GM18858 (cell line): Measurements from ENCODE around the gene HACD3.
"Not testable (repeated sequence)": the region's sequence is repeated elsewhere in the genome, so short reads cannot be mapped to it uniquely, and the experiment has no call there.

Experiments
- ATAC-seq: cut with Tn5 transposase; IDR thresholded peaks from one replicate; pipeline ENCODE4 v1.9.1; 2021; ENCODE audit not compliant: unreplicated experiment

Gene HACD3

GRCh38 chr15:65547841-65548240 is 17.6 kb downstream of the HACD3 start:
- ATAC-seq = no peak

- not testable (repeated sequence) for ATAC-seq
Measured at GRCh38 chr15:65549288-65549687, 19.0 kb downstream of the HACD3 start.

- no peak for ATAC-seq
Measured at GRCh38 chr15:65550681-65551098, 20.4 kb downstream of the HACD3 start.

- no peak for ATAC-seq
Measured at GRCh38 chr15:65551183-65551582, 20.9 kb downstream of the HACD3 start.

- ATAC-seq = not testable (repeated sequence)
Measured at GRCh38 chr15:65552851-65553250, 22.6 kb downstream of the HACD3 start.

- ATAC-seq = no peak
Measured at GRCh38 chr15:65553691-65554090, 23.4 kb downstream of the HACD3 start.

- ATAC-seq = no peak
Measured at GRCh38 chr15:65556622-65557021, 26.4 kb downstream of the HACD3 start.

- no peak for ATAC-seq
Measured at GRCh38 chr15:65558336-65558735, 28.1 kb downstream of the HACD3 start.

GRCh38 chr15:65558997-65559760 is 28.9 kb downstream of the HACD3 start:
- no peak for ATAC-seq

- no peak for ATAC-seq
Measured at GRCh38 chr15:65559941-65560340, 29.7 kb downstream of the HACD3 start.

- ATAC-seq = no peak
Measured at GRCh38 chr15:65561934-65562333, 31.7 kb downstream of the HACD3 start.

- ATAC-seq = no peak
Measured at GRCh38 chr15:65569728-65570127, 39.5 kb downstream of the HACD3 start.

- no peak for ATAC-seq
Measured at GRCh38 chr15:65571971-65572370, 41.7 kb downstream of the HACD3 start.

- ATAC-seq = no peak
Measured at GRCh38 chr15:65576664-65577063, 46.4 kb downstream of the HACD3 start.

- no peak for ATAC-seq
Measured at GRCh38 chr15:65577129-65577996, 47.1 kb downstream of the HACD3 start.

- no peak for ATAC-seq
Measured at GRCh38 chr15:65578904-65579728, 48.9 kb downstream of the HACD3 start.

- no peak for ATAC-seq
Measured at GRCh38 chr15:65579762-65580161, 49.5 kb downstream of the HACD3 start.

GRCh38 chr15:65580287-65580686 is 50.0 kb downstream of the HACD3 start:
- no peak for ATAC-seq

- no peak for ATAC-seq
Measured at GRCh38 chr15:65583701-65584100, 53.4 kb downstream of the HACD3 start.

- no peak for ATAC-seq
Measured at GRCh38 chr15:65584241-65584640, 54.0 kb downstream of the HACD3 start.

GRCh38 chr15:65587094-65587493 is 56.8 kb downstream of the HACD3 start:
- ATAC-seq = no peak
